ENCODE results near the gene EIPR1.

The EIPR1 gene

DNA sequence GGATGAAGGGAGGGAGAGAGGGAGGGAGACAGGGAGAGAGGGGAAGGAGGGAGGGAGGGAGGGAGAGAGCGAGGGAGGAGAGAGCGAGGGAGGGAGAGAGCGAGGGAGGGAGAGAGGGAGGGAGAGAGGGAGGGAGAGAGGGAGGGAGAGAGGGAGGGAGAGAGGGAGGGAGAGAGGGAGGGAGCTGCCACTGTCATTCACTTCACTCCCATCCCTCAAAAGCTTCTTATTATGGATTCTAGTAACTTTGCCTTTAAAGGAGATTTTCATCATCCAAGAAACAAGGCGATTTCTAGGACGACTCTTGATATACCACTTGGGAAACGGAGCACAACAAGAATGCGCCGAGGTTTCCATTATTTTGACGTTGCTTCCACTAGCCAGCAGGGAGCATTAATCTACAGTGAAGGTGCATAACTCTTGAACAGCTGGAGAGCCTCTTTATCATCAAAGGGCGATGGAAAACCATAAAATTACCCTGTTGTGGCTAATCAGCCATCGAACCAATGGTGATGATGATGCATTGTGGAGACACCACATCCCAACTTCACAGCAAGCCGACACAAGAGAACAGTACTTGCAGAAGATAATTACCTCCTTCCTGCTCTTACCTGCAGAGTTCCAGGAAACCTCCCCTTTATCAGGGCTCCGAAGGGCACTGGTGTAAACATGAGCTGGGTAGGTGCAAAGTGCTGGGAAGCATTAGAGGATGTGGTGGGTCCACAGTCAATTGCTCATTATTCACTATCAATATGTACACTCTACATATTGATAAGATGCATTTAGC is 130.5 kb downstream of the EIPR1 start:
- no peak for DNase-seq (ENCODE audit: low read depth)

DNA sequence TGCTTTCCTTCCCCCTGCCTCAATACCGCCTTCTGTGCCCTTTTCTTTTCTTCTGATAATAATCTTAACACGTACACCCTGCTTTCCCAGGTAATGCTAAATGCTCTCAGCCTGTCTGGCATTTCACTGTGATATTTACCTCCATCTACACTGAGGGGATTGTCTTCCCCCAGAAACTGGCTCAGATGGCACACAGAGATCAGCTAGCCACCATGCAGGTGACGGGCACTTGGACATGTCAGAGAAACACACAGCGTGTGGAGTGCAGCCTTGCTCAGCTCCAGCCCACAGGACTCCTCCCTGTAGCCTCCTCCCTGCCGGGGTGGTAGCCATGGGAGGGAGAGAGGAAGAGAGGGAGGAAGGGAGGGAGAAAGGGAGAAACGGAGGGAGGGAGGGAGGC is 131.2 kb downstream of the EIPR1 start:
- no peak for DNase-seq (ENCODE audit: low read depth)

DNA sequence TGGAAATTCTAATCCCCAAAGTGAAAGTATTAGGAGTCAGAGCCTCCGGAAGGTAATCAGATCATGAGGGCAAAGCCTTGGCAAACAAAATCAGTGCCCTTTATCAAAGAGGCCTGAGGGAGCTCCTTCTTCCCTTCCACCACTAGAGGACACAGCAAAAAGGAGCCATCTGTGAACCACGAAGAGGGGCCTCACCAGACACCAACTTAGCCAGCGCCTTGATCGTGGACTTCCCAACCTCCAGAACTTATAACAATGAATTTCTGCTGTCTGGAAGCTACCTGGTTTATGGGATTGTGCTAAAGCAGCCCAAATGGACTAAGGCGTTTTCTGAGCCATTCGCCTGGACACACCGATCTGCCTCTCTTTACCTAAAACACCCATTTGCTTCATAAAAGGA is 133.1 kb downstream of the EIPR1 start:
- no peak for DNase-seq (ENCODE audit: low read depth)

DNA sequence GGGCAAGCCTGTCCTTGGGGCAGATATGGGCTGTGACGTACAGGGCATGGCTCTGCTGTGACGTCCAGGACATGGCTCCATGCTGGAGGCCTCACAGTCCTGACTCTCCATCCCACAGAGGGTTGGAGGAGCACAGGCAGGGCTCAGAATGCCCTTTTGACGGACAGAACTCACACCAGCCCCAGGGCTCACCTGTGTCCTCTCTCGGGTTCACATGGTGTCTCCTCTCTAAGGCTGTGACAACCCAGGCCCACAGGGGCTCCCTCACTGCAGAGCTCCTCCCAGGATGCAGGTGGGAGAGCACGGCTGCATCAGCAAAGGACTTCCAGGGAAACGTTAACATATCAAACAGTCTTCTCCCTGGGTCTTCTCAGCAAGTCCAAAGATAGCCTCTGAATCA is 133.8 kb downstream of the EIPR1 start:
- DNase-seq (ENCODE audit: low read depth): no peak

DNA sequence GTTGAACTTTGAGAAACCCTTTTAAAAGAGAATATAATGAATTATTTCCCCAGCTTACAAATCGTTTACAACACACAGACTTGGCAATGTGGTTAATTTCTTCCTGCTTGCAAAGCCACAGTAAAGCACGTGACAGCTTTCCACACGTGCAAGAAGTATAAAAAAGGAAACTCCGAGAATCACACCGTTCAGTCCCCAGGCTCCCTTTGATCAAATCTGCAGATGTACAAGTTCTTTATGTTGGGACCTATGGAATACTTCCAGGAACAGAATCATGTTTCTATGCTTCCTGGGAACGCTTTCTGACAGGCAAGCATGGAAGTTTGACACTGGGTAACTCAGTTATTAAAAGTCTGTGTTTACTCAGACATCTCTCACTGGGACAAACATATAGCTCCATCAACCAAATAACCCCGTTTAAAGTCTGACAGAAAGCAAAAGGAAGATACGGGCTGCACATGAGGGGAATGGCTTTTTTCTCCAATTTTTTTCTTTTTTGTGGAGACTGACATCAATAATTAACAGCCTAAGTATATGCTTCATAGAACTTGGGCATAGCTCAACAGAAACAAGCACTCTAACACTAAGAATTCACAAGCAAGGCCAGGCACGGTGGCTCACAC is 134.8 kb downstream of the EIPR1 start:
- DNase-seq (ENCODE audit: low read depth): peak; percentile 2

DNA sequence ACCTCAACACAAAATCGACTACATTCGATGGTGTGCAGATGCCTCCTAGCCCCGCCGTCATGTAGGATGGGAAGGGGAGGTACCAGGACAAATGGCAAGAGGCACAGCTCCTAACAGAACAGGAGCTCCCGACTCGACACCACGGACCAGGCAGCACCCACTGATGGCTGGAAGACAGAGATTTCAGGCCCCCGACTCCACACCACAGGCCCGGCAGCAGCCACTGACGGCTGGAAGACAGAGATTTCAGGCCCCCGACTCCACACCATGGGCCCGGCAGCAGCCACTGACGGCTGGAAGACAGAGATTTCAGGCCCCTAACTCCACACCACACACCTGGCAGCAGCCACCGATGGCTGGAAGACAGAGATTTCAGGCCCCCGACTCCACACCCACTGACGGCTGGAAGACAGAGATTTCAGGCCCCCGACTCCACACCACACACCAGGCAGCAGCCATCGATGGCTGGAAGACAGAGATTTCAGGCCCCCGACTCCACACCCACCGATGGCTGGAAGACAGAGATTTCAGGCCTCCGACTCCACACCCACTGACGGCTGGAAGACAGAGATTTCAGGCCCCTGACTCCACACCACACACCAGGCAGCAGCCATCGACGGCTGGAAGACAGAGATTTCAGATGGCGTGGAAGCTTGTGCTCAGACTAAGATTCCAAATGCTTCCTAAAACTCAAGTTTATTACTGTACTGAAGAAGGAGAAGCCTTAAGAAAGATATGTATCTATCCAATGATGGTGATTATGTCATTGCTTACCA is 135.5 kb downstream of the EIPR1 start:
- DNase-seq (ENCODE audit: low read depth): no peak

DNA sequence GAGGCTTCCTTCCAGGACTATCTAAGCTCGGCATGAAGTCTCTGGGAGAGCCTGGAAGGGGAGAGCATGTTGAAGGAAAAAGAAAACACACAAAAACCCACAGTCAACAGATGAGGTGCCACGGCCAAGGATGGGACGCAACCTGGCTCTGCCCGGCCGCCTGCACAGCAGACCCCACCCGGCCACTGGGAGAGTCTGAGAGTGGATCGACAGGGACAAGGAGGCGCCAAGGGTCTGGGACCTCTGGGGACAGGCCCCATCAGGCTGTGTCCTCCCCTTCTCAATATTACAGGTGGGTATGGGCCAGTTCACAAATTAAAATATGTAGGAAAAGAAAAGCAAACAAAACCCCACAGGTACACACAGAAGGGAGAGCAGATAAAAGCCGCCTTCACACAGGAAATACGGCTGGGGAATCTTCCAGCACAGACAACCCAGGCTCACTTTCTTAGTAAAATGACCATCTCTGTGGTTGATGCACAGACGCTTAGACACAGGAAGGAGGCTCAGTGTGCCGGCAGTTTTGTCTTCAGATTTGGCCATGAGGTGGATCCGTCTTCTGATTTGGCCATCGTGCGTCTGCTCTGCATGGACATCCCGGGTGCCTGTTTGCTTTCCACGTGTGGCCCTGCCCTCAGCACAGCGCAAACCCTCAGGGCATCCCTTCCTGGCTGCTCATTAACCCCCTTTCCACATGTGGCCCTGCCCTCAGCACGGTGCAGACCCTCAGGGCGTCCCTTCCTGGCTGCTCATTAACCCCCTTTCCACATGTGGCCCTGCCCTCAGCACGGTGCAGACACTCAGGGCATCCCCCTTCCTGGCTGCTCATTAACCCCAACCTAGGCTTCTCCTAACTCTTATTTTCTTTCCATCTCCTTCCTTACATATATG is 138.4 kb downstream of the EIPR1 start:
- no peak for DNase-seq (ENCODE audit: low read depth)

DNA sequence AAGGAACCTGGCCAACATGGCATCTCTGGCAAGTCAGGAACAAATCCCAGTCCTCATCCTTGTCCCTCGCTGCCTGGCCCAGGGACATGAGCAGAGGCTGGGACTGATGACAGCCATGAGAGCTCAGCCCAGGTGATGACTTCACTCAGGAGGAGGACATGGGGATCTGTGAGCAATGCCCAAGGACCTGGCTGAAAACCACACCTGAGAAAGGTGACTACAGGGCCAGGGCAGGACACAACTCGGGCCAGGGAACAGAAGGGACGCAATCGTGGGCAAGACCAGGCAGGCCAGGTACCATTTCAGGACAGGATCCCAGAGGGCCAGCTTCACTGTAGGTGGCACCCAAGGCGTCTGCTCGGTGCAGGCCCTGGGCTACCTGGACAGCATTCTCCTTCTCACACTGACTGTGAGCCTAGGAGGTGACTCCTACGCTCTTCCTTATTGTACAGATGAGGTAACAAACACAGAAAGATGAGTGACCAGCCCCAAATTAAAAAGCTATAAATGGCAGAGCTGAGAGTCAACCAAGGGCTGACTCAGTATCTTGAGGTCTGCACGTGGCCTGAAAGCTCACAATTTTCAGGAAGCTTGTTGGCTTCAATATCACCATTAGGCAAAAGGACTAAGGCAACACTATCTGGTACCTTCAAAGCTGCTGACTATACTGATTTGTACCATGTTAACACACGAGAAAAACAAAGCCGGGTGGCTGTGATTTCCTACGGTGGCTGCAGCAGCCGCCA is 141.1 kb downstream of the EIPR1 start:
- peak; percentile 47 for DNase-seq (ENCODE audit: low read depth)

DNA sequence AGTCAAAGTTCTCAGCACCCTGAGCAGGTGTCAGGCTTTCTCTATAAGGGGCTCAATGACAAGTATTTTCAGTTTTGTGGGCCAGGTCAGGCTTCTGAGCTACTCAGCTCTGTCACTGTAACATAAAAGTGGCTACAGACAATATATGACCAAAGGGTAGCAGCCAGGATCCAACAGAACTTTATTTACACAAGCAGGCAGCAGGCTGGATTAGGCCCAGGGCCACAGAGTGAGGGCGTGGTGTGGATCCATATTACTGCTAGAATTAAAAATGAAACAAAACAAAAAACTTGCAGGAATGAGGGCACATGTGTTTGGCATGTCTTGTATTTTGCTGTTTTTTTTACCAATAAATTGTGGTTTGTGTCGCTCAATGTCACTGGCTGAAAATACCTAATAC is 143.7 kb downstream of the EIPR1 start:
- DNase-seq (ENCODE audit: low read depth): no peak

DNA sequence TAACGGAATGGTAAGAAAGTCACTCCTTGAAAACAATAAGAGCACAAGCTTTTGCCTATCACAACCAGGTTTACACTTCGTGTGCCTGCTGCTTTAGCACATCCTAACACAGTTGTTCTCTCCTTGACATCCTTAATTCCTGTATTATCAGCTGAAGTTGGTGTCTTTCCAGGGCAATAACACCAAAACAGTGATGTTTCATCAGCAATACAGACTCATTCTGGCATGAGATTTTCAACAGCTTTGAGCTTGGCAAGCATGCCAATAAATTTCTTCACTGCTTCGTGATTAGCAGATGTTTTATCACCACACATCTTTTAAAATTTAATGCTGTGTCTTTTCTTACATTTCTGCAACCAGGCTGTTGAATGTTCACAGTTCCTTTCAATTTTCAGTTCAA is 148.4 kb downstream of the EIPR1 start:
- DNase-seq (ENCODE audit: low read depth): no peak

DNA sequence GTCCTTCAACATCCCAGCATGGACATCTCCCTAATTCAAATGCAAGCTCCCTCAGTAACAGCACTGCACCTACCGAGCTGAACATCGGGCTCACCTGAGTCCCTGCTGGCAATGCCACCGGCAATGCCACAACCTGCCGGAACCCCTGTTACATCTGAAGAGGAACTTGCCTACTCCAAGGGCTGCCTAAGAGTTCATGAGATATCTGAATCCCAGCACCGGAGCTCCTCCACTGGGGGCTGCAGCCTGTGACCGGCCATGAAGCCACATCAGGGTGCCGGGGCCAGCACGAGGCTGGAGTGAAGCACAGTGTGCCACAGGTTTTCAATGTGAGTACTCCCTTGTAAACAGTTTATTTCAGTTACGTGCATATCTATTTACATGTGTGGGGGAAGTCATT is 152.9 kb downstream of the EIPR1 start:
- no peak for DNase-seq (ENCODE audit: low read depth)

DNA sequence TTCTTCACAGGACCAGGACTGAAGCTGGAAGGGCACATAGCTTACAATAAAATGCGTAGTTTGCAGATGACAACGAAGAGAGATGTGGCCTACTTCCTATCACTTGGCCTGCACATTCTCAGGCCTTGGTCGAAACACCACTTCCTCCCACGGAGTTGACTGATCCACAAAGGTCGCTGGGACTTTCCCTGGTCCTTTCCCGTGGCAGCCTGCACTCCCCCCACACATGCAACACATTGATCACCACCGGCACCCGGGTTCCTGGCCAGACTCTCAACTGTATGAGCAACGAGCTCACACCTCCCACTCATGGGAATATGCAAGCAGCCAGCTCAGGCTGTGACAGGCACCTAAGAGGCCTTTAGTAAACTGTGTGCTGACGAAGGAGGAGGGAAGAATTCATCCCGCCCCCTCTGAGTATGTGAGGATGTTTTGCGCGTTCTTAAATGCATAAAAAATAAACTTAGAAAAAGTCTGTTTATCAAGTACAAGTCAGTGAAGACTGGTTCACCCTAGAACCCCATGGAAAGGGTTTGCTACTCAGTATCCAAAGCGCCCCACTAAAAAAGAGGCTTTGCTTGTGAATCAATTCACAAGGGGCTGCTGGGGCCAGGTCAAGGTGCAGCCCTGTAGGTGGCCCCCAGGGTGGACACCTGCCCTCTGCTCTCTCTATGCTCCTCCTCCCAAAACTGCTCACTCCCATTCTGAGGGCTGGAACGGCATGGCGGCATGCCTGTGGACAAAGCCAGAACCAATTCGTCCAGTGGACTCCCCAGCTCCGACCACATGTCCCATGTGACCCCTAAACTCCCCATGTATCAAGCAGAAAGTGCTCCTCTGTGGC is 154.3 kb downstream of the EIPR1 start:
- no peak for DNase-seq (ENCODE audit: low read depth)

DNA sequence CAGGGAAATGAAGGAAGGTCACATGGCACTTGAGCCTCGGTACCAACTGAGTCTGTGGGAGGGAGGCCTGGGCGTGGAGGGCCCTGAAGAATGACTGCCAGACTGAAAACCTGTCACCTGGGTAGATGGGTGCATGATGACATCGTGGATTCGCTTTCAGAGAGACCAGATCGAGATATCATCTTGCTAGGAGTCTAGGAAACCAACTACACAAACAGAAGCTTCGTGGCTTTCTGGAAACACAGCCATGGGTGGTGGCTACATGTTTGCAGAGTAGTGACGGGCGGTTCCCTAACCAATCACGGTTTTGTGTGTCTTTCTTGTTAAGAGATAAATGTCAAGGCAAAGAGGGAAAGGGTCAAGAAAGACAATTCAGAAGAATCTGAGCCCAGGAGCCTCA is 155.0 kb downstream of the EIPR1 start:
- no peak for DNase-seq (ENCODE audit: low read depth)

DNA sequence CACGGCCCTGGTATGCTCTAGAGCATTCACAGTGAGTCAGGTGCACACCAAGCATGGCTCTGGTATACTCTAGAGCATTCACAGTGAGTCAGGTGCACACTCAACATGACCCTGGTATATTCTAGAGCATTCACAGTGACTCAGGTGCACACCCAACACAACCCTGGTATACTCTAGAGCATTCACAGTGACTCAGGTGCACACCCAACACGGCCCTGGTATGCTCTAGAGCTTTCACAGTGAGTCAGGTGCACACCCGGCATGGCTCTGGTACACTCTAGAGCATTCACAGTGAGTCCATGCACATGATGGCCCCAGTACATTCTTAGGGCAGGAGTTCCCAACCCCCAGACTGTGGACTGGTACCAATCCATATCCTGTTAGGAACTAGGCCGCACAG is 158.1 kb downstream of the EIPR1 start:
- no peak for DNase-seq (ENCODE audit: low read depth)

DNA sequence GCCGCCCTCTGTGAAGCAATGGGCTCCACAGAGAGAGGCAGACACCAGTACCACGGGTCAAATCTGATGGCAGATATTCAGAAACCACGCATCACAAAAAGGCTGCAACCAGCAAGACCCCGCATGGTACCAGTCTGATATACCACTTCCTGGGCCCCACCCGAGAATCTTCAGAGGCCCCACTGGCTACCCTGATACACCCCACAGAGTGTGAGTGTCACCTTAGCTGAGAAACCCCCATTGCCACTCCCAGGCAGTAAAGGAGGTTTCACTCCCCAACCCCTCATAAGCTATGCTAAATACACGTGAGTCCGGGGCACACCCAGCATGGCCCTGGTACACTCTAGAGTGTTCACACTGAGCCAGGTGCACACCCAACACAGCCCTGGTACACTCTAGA is 160.0 kb downstream of the EIPR1 start:
- no peak for DNase-seq (ENCODE audit: low read depth)

DNA sequence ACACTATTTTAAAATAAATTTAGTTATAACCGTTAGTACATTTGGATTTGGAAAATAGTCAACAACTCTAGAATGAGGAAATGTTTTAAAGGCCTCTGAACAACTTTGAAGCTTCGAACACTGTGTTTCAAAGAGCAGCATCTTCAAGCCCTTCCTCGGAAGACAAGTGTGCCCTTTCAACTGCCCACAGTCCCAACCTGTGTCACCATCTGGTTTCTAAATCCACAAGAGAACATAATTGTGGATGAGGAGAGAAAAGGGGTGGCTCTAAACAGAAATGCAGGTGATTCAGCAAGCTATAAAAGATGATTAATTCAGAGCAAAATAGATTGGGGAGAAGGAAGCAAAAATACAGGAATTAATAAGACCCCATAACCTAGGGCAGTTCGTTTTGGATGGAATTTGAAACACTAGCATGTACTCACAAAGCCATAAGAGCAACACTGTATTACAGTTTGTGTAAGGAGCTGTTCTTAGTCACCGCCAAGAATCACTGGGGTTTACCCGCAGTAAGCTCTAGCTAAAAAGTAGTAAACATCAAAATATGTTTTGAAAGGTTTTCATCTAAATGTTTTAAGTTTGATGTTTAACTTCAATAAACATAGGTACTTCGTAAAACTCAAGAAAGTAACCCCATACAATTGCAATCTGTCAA is 160.7 kb downstream of the EIPR1 start:
- DNase-seq (ENCODE audit: low read depth): no peak

DNA sequence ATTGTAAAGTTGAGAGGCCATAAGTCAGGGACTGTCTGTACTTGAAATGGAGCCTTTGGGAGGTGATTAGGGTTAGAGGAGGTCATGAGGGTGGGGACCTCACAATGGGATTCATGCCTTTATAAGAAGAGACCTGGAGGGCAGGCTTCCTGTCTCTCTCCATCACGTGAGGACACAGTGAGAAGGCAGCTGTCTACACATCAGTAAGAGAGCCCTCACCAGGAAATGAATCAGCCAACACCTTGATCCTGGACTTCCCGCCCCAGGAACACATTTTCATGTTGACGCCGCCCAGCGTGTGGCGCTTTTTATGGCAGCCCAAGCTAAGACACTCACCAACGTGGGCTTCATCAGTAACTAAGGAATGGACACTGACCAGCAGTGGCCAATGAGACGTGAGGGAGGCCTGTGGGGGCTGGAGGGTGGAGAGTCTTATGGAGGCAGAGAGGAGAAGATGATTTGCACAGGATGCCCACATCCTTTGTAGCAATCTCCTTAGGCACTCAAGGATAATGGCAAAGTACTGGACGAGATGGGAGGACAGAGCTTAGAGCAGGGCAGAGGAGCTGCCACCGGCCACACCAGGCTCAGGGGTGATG is 162.7 kb downstream of the EIPR1 start:
- DNase-seq (ENCODE audit: low read depth): no peak

DNA sequence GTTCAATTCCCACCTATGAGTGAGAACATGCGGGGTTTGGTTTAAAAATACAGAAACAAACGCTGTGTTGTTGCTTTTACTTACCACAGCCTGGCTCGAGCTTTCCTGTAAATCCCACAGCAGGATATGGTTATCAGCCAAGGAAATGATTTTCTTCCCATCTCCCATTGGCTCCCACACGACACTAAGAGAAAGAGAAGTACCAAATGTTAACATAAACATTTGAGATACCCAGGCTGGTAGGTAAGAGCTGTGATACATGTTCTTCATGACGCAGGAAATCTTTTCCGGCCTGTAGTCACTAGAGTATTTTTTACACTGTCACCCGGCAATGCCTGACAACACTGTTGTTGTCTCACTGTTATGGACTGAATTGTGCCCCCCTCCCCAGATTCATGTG is 163.6 kb downstream of the EIPR1 start:
- no peak for DNase-seq (ENCODE audit: low read depth)

DNA sequence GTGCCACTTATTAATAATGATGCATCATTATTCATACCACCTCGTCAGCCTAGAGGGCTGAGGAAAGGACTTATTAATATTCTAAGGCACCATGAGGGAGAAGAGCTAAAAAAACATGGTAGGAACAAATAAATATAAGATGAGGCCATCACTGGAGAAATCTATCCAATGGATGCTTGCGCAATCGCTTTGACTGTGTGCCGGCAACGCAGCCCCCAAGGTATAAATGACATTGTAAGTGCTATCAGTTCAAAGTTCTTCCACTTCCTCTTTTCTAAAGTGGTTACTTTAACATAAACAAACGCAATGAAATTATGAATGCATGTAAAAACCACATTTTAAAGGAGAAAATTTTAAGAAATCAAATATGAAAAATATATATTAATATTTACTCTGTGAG is 164.6 kb downstream of the EIPR1 start:
- no peak for DNase-seq (ENCODE audit: low read depth)

DNA sequence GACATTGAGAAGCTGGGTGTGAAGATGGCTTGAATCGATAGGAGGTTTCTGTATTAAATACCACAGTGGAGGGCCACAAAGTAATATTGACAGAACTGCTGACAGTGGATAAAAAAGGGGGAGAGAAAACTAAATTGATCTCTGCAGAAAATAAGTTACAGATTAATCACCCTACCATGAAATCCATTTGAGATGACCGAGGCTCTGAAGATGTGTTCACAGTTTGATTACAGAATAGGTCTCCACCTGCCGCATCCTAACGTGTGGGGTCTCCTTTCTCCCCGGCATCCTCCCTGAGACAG is 165.6 kb downstream of the EIPR1 start:
- DNase-seq (ENCODE audit: low read depth): no peak

Measured in stromal cell of bone marrow (primary cell).